HepG2 (cell line): ENCODE data around the gene SEC61B. TPM values are rescaled to one million over a fixed set of nuclear protein-coding genes. Genes with fewer than 3 reads are reported as not detected.

Experiments
- MAFF ChIP-seq: IDR thresholded peaks from 2 replicates; pipeline ENCODE4 v1.6.1; 2011; ENCODE audit warnings: low read depth, low read length, improper control_type of control experiment
- MIER3 ChIP-seq: IDR thresholded peaks from 2 replicates; pipeline ENCODE4 v1.6.1; 2016; ENCODE audit warnings: missing compliant biosample characterization, borderline replicate concordance
- REPIN1 ChIP-seq: sonication (generic); formaldehyde crosslinking; IDR thresholded peaks from 2 replicates; pipeline ENCODE4 v1.8.0; 2022; ENCODE audit warnings: missing genetic modification reagents, low read depth, mild to moderate bottlenecking, borderline replicate concordance
- ZFP36 ChIP-seq: fragments of 150-350 bp; IDR thresholded peaks from 2 replicates; pipeline ENCODE4 v1.6.1; 2018; ENCODE audit warnings: borderline replicate concordance, low read length, low read depth; ENCODE audit not compliant: partially characterized antibody
- ZNF407 ChIP-seq: sonication (generic); formaldehyde crosslinking; IDR thresholded peaks from one replicate; pipeline ENCODE4 v1.5.1; 2020; ENCODE audit warnings: mild to moderate bottlenecking, missing genetic modification reagents; ENCODE audit errors: not compliant biosample characterization
- ZNF672 ChIP-seq: sonication (generic); formaldehyde crosslinking; IDR thresholded peaks from 2 replicates; pipeline ENCODE4 v1.8.1; 2022; ENCODE audit warnings: missing genetic modification reagents
- polyA plus RNA-seq, 8 experiments: library from polyadenylated mRNA; depleted of rRNA in 3 of 8; stranded (reverse) in 7 of 8; unstranded in 1 of 8; fragments of >200 nt; fragmentation: Illumina TruSeq in 4 of 8; extraction: Trizol in 4 of 8; gene quantifications; 2 replicates each; pipeline versions ENCODE4 v1.2.1 to v1.2.3, GENCODE V29; 2011 to 2016; ENCODE audit warnings: low read depth in 4 of 8, missing spikeins in 1 of 8, mixed read lengths in 1 of 8; ENCODE audit not compliant: insufficient read depth in 1 of 8
- total RNA-seq, 5 experiments: library from RNA; depleted of rRNA; stranded (reverse); fragments of >200 nt; fragmentation: Illumina TruSeq; extraction: Trizol; gene quantifications; 2 replicates each; pipeline ENCODE4 v1.2.3, GENCODE V29; 2016; ENCODE audit warnings: low read depth in 1 of 5
- TF ChIP-seq, protein P1 (sequence below): IDR thresholded peaks from 2 replicates; pipeline ENCODE4 v1.6.1; 2016; ENCODE audit warnings: low read depth
- TF ChIP-seq, protein P2 (sequence below): sonication (generic); formaldehyde crosslinking; IDR thresholded peaks from 2 replicates; pipeline ENCODE4 v1.4.0; 2020; ENCODE audit warnings: missing genetic modification reagents, mild to moderate bottlenecking, borderline replicate concordance

SEC61B gene
- total and polyA plus RNA-seq, 2 of the 13 experiments (the other 11 are each of a cell fraction or from before 2014, with no cell fraction given): 191 to 368 TPM

GRCh38 chr9:99180199-99180598 is 41.9 kb upstream of the SEC61B start (continued):
- TF ChIP-seq ZNF407 (CRISPR knock-in tag): no peak
- no peak for TF ChIP-seq MIER3 (CRISPR knock-in tag)
- no peak for TF ChIP-seq MAFF
- TF ChIP-seq, protein P1, sequence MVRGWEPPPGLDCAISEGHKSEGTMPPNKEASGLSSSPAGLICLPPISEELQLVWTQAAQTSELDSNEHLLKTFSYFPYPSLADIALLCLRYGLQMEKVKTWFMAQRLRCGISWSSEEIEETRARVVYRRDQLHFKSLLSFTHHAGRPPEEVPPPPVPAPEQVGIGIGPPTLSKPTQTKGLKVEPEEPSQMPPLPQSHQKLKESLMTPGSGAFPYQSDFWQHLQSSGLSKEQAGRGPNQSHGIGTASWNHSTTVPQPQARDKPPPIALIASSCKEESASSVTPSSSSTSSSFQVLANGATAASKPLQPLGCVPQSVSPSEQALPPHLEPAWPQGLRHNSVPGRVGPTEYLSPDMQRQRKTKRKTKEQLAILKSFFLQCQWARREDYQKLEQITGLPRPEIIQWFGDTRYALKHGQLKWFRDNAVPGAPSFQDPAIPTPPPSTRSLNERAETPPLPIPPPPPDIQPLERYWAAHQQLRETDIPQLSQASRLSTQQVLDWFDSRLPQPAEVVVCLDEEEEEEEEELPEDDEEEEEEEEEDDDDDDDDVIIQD (CRISPR knock-in tag): no peak
- TF ChIP-seq, protein P2, sequence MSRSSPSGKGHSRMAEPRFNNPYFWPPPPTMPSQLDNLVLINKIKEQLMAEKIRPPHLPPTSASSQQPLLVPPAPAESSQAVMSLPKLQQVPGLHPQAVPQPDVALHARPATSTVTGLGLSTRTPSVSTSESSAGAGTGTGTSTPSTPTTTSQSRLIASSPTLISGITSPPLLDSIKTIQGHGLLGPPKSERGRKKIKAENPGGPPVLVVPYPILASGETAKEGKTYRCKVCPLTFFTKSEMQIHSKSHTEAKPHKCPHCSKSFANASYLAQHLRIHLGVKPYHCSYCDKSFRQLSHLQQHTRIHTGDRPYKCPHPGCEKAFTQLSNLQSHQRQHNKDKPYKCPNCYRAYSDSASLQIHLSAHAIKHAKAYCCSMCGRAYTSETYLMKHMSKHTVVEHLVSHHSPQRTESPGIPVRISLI (CRISPR knock-in tag): no peak
- no peak for TF ChIP-seq ZNF672
- no peak for TF ChIP-seq ZFP36
- TF ChIP-seq REPIN1 (CRISPR knock-in tag): no peak
